Measurements from ENCODE around the gene CDC16.
A peak's percentile ranks its signal among the peaks of the same experiment; 100 is the strongest.

The CDC16 gene

DNA sequence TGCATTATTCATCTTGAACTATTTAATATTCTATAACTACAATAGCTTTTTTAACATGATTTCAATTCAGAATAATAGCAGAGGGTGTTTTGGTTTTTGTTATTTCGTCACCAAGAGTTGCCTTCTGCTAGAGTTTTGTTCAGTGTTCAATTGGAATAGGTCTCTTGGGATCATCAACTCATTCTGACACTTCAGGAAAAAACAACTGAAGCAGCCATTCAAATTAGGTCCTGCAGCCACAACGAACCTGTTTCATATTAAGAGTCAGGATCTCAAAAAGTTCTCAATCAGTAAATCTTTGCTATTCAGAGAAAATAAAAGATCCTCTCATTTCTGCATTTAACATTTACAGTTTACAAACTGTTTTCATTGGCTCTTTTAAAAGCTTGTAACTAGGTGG, 77.2 kb downstream of the CDC16 start:
- Histone ChIP-seq H3K9me3 (ENCODE audit: control insufficient read depth, low read length) (no peaks in the 10 kb centered on the region), H3K36me3 (ENCODE audit: control insufficient read depth, insufficient read depth, low read length) (no peaks in the 10 kb centered on the region), H3K27me3 (ENCODE audit: control insufficient read depth, insufficient read depth, low read length) (no peaks in the 10 kb centered on the region), H3K9ac (no peak overlapping the region), H3K4me2 (ENCODE audit: low read length) (no peak overlapping the region), H3K4me1 (no peaks in the 10 kb centered on the region), H3K27ac (no peak overlapping the region), H2AFZ (no peak overlapping the region), H3K79me2 (peaks cover 3% of the 10 kb centered on the region), H3K4me3 (ENCODE audit: low read depth, low read length) (no peak overlapping the region)
- TF ChIP-seq, protein P1, sequence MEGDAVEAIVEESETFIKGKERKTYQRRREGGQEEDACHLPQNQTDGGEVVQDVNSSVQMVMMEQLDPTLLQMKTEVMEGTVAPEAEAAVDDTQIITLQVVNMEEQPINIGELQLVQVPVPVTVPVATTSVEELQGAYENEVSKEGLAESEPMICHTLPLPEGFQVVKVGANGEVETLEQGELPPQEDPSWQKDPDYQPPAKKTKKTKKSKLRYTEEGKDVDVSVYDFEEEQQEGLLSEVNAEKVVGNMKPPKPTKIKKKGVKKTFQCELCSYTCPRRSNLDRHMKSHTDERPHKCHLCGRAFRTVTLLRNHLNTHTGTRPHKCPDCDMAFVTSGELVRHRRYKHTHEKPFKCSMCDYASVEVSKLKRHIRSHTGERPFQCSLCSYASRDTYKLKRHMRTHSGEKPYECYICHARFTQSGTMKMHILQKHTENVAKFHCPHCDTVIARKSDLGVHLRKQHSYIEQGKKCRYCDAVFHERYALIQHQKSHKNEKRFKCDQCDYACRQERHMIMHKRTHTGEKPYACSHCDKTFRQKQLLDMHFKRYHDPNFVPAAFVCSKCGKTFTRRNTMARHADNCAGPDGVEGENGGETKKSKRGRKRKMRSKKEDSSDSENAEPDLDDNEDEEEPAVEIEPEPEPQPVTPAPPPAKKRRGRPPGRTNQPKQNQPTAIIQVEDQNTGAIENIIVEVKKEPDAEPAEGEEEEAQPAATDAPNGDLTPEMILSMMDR (IDR thresholded peaks at IDR 0.05), result no peak

- Histone ChIP-seq H3K27ac (peak overlapping the region; percentile 87), H3K36me3 (ENCODE audit: control insufficient read depth, insufficient read depth, low read length) (no peaks in the 10 kb centered on the region), H3K27me3 (ENCODE audit: control insufficient read depth, insufficient read depth, low read length) (no peaks in the 10 kb centered on the region), H3K4me2 (ENCODE audit: low read length) (peak overlapping the region; percentile 86), H3K79me2 (peaks cover 10% of the 10 kb centered on the region), H2AFZ (peak overlapping the region; percentile 65), H3K4me3 (ENCODE audit: low read depth, low read length) (peak overlapping the region; percentile 74), H3K9ac (no peak overlapping the region), H3K9me3 (ENCODE audit: control insufficient read depth, low read length) (no peaks in the 10 kb centered on the region), H3K4me1 (no peaks in the 10 kb centered on the region)
- TF ChIP-seq, protein P1 (IDR thresholded peaks at IDR 0.05), result no peak
These were observed 78.6 kb downstream of the CDC16 start for GRCh38 chr13:114313061-114313860.

GRCh38 chr13:114314074-114314912, 79.6 kb downstream of the CDC16 start, which contains the start of gene CHAMP1:
TSS of gene CHAMP1 (plus strand) at chr13:114314503. CDS start at chr13:114323843, 9,340 bp downstream.
- peak within 1 kb of the TSS; percentile 87 for H3K27ac ChIP-seq
- H2AFZ ChIP-seq, result peak within 1 kb of the TSS; percentile 74
- no peaks in the 10 kb centered on the region for H3K27me3 ChIP-seq (ENCODE audit: control insufficient read depth, insufficient read depth, low read length)
- no peaks in the 10 kb centered on the region for H3K4me1 ChIP-seq
- H3K36me3 ChIP-seq (ENCODE audit: control insufficient read depth, insufficient read depth, low read length), result no peaks in the 10 kb centered on the region
- peak within 1 kb of the TSS; percentile 86 for H3K4me2 ChIP-seq (ENCODE audit: low read length)
- no peaks in the 10 kb centered on the region for H3K9me3 ChIP-seq (ENCODE audit: control insufficient read depth, low read length)
- TF ChIP-seq, protein P1 (IDR thresholded peaks at IDR 0.05), result no peak
- H3K9ac ChIP-seq, result no peak within 1 kb of the TSS
- peaks cover 10% of the 10 kb centered on the region for H3K79me2 ChIP-seq
- peak within 1 kb of the TSS; percentile 74 for H3K4me3 ChIP-seq (ENCODE audit: low read depth, low read length)

- H3K4me2 ChIP-seq (ENCODE audit: low read length), result peak overlapping the region; percentile 86
- no peaks in the 10 kb centered on the region for H3K4me1 ChIP-seq
- H3K9ac ChIP-seq, result no peak overlapping the region
- peak overlapping the region; percentile 74 for H3K4me3 ChIP-seq (ENCODE audit: low read depth, low read length)
- TF ChIP-seq, protein P1 (IDR thresholded peaks at IDR 0.05), result no peak
- H3K27ac ChIP-seq, result no peak overlapping the region
- H3K27me3 ChIP-seq (ENCODE audit: control insufficient read depth, insufficient read depth, low read length), result no peaks in the 10 kb centered on the region
- H2AFZ ChIP-seq, result peak overlapping the region; percentile 74
- peaks cover 10% of the 10 kb centered on the region for H3K79me2 ChIP-seq
- no peaks in the 10 kb centered on the region for H3K9me3 ChIP-seq (ENCODE audit: control insufficient read depth, low read length)
- H3K36me3 ChIP-seq (ENCODE audit: control insufficient read depth, insufficient read depth, low read length), result no peaks in the 10 kb centered on the region
These were observed 80.5 kb downstream of the CDC16 start for GRCh38 chr13:114315074-114315785.

All from parathyroid adenoma (tissue), 2 donors.